Endothelial cell of umbilical vein (primary cell): ENCODE data around the gene GRM2. TPM values are rescaled to one million over a fixed set of nuclear protein-coding genes. Genes with fewer than 3 reads are reported as not detected.

Experiments
- Bru-seq: library from RNA; stranded (reverse); fragments of 400-500 nt; gene quantifications from one replicate; lab custom pipeline; 2021; lab: Mats Ljungman, UMichigan
- BruChase-seq, 2 experiments: library from RNA; stranded (reverse); fragments of 400-500 nt; gene quantifications; one replicate each; lab custom pipeline; 2021; lab: Mats Ljungman, UMichigan
- BruUV-seq: library from RNA; stranded (reverse); fragments of 400-500 nt; replicated peaks from 2 replicates; lab custom pipeline; 2021; lab: Mats Ljungman, UMichigan
- CTCF ChIA-PET: fragments of 300-600, 350-600 bp; sonication (Branson Sonifier 250); formaldehyde crosslinking; loops from one replicate; lab custom pipeline; 2021; ENCODE audit warnings: antibody characterized with exemption, inconsistent platforms; lab: Charles Lee
- POLR2A ChIA-PET: fragments of 300-600, 350-600 bp; sonication (Branson Sonifier 250); formaldehyde crosslinking; loops from one replicate; lab custom pipeline; 2021; ENCODE audit warnings: antibody characterized with exemption, inconsistent platforms; lab: Charles Lee
- DNase-seq: peaks from one replicate; pipeline ENCODE4 v3.0.0-alpha.2; 2011; ENCODE audit warnings: low read depth, low spot score
- FAIRE-seq: peaks from 2 replicates; lab custom pipeline; 2011; peaks lifted over from hg19 to GRCh38; lab: Jason Lieb, UNC
- H2AFZ ChIP-seq: 2 replicates; pipeline ENCODE4 v1.6.0; 2012; ENCODE audit warnings: low read depth, low read length, control low read depth, inconsistent platforms
- H3K27ac ChIP-seq: 2 replicates; pipeline ENCODE4 v1.5.1; 2011; ENCODE audit warnings: low read depth, mild to moderate bottlenecking, control low read depth, low read length, moderate library complexity; ENCODE audit not compliant: insufficient read depth
- H3K27me3 ChIP-seq, 2 experiments: 2 replicates each; pipeline versions ENCODE4 v1.6.0 to v1.6.1; 2011; ENCODE audit warnings: low read length in 2 of 2, mixed read lengths in 1 of 2; ENCODE audit not compliant: control insufficient read depth in 2 of 2, insufficient read depth in 2 of 2
- H3K36me3 ChIP-seq, 2 experiments: 2 replicates in 1 of 2; 3 replicates in 1 of 2; pipeline ENCODE4 v1.5.1; 2011; ENCODE audit warnings: low read length in 2 of 2, mild to moderate bottlenecking in 1 of 2, moderate library complexity in 1 of 2; ENCODE audit not compliant: control insufficient read depth in 2 of 2, insufficient read depth in 2 of 2; ENCODE audit errors: extremely low read depth in 1 of 2
- H3K4me1 ChIP-seq: 3 replicates; pipeline ENCODE4 v1.5.1; 2011; ENCODE audit warnings: mild to moderate bottlenecking, low read length; ENCODE audit not compliant: control insufficient read depth, insufficient read depth; ENCODE audit errors: extremely low read depth
- H3K4me2 ChIP-seq: 2 replicates; pipeline ENCODE4 v1.6.1; 2011; ENCODE audit warnings: low read length, control low read depth, mixed read lengths; ENCODE audit not compliant: insufficient read depth
- H3K4me3 ChIP-seq, 3 experiments: fragments of 200-600 bp in 1 of 3; sonication (generic), shearing (Covaris generic) in 1 of 3; replicated peaks in 1 of 3; 2 replicates each; pipeline ENCODE4 v1.5.1; 2011 to 2016; ENCODE audit warnings: control low read depth in 3 of 3, low read length in 3 of 3, mild to moderate bottlenecking in 2 of 3, inconsistent platforms in 1 of 3, low read depth in 1 of 3, moderate library complexity in 1 of 3; ENCODE audit not compliant: insufficient read depth in 1 of 3
- H3K79me2 ChIP-seq: 2 replicates; pipeline ENCODE4 v1.6.0; 2012; ENCODE audit warnings: low read length, inconsistent platforms; ENCODE audit not compliant: control insufficient read depth, insufficient read depth
- H3K9ac ChIP-seq: replicated peaks from 2 replicates; pipeline ENCODE3; 2011; ENCODE audit warnings: low read length, control low read depth; ENCODE audit not compliant: insufficient read depth; ENCODE audit errors: extremely low read depth
- H3K9me1 ChIP-seq: replicated peaks from 3 replicates; pipeline ENCODE4 v1.6.0; 2011; ENCODE audit warnings: mild to moderate bottlenecking, low read length; ENCODE audit not compliant: control insufficient read depth, insufficient read depth; ENCODE audit errors: extremely low read depth
- H3K9me3 ChIP-seq: replicated peaks from 2 replicates; pipeline ENCODE4 v1.5.1; 2012; ENCODE audit warnings: low read length, inconsistent platforms; ENCODE audit not compliant: control insufficient read depth, insufficient read depth
- H4K20me1 ChIP-seq: replicated peaks from 2 replicates; pipeline ENCODE3; 2011; ENCODE audit warnings: mild to moderate bottlenecking, low read length; ENCODE audit not compliant: control insufficient read depth, insufficient read depth; ENCODE audit errors: extremely low read depth
- POLR2AphosphoS5 ChIP-seq: IDR thresholded peaks from 2 replicates; pipeline ENCODE4 v1.6.1; 2012; ENCODE audit warnings: low read depth, mild to moderate bottlenecking, control low read depth, low read length, moderate library complexity; ENCODE audit not compliant: insufficient read depth
- dilution Hi-C: fragments of 300-500 bp; cut with MboI; formaldehyde crosslinking; loops from one replicate; pipeline ENCODE4 v1.15.0; 2019; ENCODE audit warnings: low sequenced_read_pairs; ENCODE audit not compliant: extremely low pct_ligation_motif_present
- intact Hi-C: fragments of 100-400 bp; cut with micrococcal nuclease; formaldehyde crosslinking; loops from one replicate; pipeline ENCODE4 v1.10.0; 2022
- long read RNA-seq: library from polyadenylated mRNA; stranded (forward); transcript quantifications from one replicate; pipeline ENCODE4 v2.0.0, GENCODE V29; 2021
- polyA minus RNA-seq, 3 experiments: library from RNA; depleted of rRNA, polyadenylated mRNA; stranded (reverse); fragments of >200 nt; gene quantifications; 1 replicate in 1 of 3; 2 replicates in 2 of 3; pipeline ENCODE4 v1.2.3, GENCODE V29; 2011
- polyA plus RNA-seq, 4 experiments: library from polyadenylated mRNA; depleted of rRNA in 3 of 4; stranded (reverse) in 3 of 4; unstranded in 1 of 4; fragments of >200 nt; gene quantifications; 2 replicates each; pipeline versions ENCODE4 v1.2.1 to v1.2.3, GENCODE V29; 2011 to 2012; ENCODE audit warnings: missing spikeins in 1 of 4
- total RNA-seq: library from RNA; stranded (reverse); gene quantifications from 2 replicates; pipeline ENCODE4 v1.2.3, GENCODE V29; 2021
- TF ChIP-seq, protein P1 (sequence below): IDR thresholded peaks from 2 replicates; pipeline ENCODE4 v1.6.1; 2011; ENCODE audit not compliant: insufficient read depth, insufficient read length

Gene GRM2
- total RNA-seq (0.51 TPM in 2 replicates), polyA plus RNA-seq (0.10 and 0.22 TPM in 2 replicates), polyA minus RNA-seq (1.0 TPM in 1 of 2 replicates, not detected in the other), Bru-seq, nascent RNA (percentile 19 among the genes with signal in this experiment), BruChase-seq, experiment 1, labeled RNA remaining after a 6-hour chase (percentile 33 among the genes with signal in this experiment), BruChase-seq, experiment 2, labeled RNA remaining after a 2-hour chase (percentile 21 among the genes with signal in this experiment)
- 0.06 and 0.20 TPM in 2 replicates for polyA plus RNA-seq (2011; cell fraction: cytosol; rRNA removed)
- 0.55 and 0.80 TPM in 2 replicates for polyA plus RNA-seq (2011; cell fraction: nucleus; rRNA removed)
- polyA plus RNA-seq (2012): 0.11 TPM in 1 of 2 replicates, not detected in the other
- polyA minus RNA-seq (2011; cell fraction: cytosol; rRNA and poly(A)+ RNA removed): not detected
- polyA minus RNA-seq (2011; cell fraction: nucleus; rRNA and poly(A)+ RNA removed): 0.34 and 0.67 TPM in 2 replicates
- long read RNA-seq: 0 reads

DNA sequence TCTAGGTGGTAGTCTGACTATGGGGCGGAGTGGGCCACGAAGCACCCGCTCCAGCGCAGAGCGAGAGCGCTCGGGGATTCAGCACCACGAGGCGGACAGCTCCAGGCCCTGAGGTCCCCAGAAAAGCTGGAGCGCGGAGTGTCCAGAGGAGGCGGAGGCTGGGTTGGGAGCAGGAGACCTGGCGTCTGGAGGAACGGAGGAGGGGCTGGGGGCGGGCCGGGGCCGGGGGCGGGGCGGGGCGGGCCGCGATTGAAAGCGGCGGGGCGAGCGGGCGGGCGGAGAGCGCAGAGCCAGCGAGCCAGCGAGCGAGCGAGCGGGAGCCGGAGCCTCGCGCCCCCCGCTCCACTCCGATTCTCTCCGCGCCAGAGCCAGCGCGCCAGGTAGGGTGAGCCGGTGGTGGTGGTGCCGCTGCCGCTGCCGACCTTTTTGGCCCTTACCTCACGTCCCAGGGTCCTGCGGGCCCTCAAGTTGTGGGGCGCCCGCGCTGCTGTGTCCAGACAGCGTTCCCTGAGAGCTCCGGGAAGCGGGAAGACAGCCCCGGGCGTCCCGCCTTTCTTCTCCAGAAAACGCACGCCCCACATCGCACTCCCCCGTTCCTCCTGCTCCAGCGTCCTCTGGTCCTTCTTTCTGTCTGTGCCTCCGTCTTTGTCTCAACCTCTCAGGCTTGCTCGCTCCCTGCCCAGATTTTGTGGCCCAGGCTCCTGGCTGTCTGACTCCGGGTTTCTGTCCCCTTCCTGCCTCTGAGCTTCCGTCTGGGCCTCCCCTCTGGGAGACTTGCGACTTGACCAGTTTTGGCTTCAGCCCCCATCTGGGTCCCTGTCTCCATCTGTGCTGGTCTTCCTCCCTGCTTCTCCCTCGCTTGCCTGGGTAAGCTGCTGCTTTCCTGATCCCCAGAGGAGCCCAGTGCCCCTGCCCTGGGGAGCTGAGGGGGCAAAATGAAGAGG, at the start of gene GRM2:
GRM2 (plus strand) TSS at position 281 of the 944 bp plus-strand sequence. CDS start 1,916 bp downstream, outside the sequence.
- no peaks in the 10 kb centered on the region for H3K79me2 ChIP-seq
- BruUV-seq: no TSS peak
- ChIA-PET CTCF (interaction anchor here (0.6 to 1.6 kb wide), 7 partner anchors 12 to 311 kb away, joined by 3 to 7 read pairs (median 3); no protein-coding TSS in a partner anchor), POLR2A (interaction anchor here (0.6 kb wide), 1 partner anchor 124 kb away, joined by 3 read pairs; no protein-coding TSS in a partner anchor)
- H3K9me1 ChIP-seq: no peaks in the 10 kb centered on the region
- TF ChIP-seq, protein P1, sequence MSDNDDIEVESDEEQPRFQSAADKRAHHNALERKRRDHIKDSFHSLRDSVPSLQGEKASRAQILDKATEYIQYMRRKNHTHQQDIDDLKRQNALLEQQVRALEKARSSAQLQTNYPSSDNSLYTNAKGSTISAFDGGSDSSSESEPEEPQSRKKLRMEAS: peak; percentile 26
- TF ChIP-seq POLR2AphosphoS5: no peak
- dilution Hi-C loops: no loop called here
- H3K27me3 ChIP-seq: peaks cover 2 to 10% of the 10 kb centered on the region in 2 experiments
- H3K9ac ChIP-seq: no peak within 1 kb of the TSS
- FAIRE-seq (peak; percentile 86), DNase-seq (peak; percentile 66)
- peak within 1 kb of the TSS; percentile 63 for H3K4me2 ChIP-seq
- no peaks in the 10 kb centered on the region for H3K9me3 ChIP-seq
- H3K4me3 ChIP-seq: peak within 1 kb of the TSS in 2 of 3 experiments; percentile 14 to 27
- H3K27ac ChIP-seq: no peak within 1 kb of the TSS
- peaks cover 3% of the 10 kb centered on the region for H3K4me1 ChIP-seq
- H4K20me1 ChIP-seq: no peaks in the 10 kb centered on the region
- no peak within 1 kb of the TSS for H2AFZ ChIP-seq
- intact Hi-C loops: no loop called here
- peaks cover 0 to 3% of the 10 kb centered on the region in 2 experiments for H3K36me3 ChIP-seq
